KBM-7 (cell line): ENCODE results near the gene SPTBN1.
A peak's percentile ranks its signal among the peaks of the same experiment; 100 is the strongest.

Experiments
- DNase-seq: peaks from one replicate; pipeline ENCODE4 v3.0.0-alpha.2; 2015
- in situ Hi-C: fragments of 300-500 bp; cut with MboI; formaldehyde crosslinking; loops from 2 replicates; pipeline ENCODE4 v1.14.3; 2020; ENCODE audit warnings: low sequenced_read_pairs, low pct_unique_long_range_greater_than_20kb, mixed read lengths

The SPTBN1 gene

GRCh38 chr2:54540194-54540593 is 84.1 kb downstream of the SPTBN1 start:
- in situ Hi-C loops = no loop called here
- DNase-seq = no peak

DNA sequence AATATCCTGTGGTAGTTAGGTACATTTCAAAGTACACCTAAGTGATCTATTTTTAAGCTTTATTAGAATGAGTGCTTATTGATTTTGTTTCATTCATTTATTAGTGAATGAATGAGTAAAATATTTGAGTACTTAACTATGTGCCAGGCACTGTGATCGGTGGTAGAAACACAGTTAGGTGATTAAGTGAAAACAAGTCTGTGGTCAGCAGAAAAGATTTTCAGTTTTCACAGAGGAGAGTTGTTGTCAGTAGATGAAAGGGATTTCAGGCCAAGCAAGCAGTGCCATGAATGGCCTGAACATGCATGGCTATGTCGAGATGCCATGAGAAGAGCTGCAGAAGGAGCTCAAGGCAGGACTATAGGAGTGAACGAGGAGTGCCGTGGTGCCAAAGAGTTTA is 85.9 kb downstream of the SPTBN1 start:
- no peak for DNase-seq
- in situ Hi-C loops = no loop called here

DNA sequence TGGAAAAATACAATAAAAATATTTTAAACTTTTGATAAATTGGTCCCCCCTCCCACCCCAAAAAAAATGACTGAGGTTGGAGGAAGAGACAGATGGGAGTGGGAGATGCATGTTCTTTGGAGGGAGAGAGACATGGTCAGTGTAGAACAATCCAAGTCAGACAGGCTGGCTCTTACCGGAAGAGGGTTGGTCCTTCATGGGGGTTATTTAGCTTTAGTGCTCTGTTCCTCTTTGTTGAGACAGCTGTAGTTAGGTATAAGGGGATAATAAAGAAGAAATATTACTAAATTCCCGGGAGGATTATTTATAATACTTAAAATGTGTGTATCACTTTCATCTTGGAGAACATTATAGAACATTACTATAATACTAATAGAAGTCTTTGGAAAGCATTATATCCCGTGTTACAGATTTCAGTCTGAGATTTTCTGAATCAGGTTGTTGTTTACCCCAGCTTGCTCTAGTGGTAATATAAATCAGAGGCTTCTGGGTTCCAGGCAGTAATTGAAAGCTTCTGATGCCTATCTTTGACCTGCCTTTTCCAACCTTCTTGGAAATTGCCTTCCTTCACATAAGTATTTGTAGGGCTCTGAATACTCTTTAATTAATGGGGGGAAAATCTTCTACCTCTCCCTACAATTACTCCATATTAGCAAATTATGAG is 87.7 kb downstream of the SPTBN1 start:
- in situ Hi-C loops = no loop called here
- DNase-seq = no peak

GRCh38 chr2:54545702-54546450 is 89.7 kb downstream of the SPTBN1 start:
- no peak for DNase-seq
- in situ Hi-C loops = no loop called here

DNA sequence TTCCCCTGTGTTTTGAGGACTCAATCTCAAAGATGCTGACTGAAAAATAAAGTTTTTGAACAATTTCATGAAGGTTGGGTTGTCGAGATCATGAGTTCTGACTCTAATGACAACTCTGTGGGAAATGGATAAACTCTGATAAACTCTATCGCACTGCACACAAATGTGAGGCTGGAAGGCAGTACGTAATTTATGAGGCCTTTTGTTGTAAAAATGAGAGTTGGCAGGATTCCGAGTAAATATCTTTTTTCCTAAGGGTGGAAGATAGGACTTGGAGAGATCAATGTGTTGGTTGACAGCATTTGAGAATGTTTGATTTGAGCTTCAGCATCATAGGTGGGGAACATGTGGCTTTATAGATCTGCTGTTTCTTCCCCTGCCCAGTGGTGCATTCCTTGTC is 90.4 kb downstream of the SPTBN1 start:
- in situ Hi-C loops = no loop called here
- no peak for DNase-seq

- in situ Hi-C loops = no loop called here
- DNase-seq = no peak
These were observed 91.0 kb downstream of the SPTBN1 start for GRCh38 chr2:54546923-54547720.

DNA sequence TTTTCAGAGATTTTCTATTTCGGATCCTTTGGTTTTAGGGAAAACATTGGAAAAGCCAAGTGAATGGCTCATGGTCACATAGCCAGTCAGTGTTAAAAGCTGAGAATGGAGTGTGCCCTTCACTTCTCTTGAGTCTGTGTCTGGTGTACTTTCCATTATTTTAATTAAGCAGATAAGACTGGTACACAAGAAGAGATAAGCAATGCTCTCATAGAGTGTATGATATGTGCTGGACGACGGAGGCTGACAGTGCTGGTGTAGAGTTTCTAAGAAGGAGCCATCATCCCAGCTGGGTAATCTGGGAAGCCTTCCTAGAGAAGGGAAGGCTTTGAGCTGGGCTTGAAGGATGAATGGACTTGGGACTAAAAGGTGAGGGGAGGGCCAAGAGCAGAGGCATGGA is 93.3 kb downstream of the SPTBN1 start:
- in situ Hi-C loops = no loop called here
- no peak for DNase-seq

- in situ Hi-C loops = no loop called here
- DNase-seq = no peak
These were observed 93.9 kb downstream of the SPTBN1 start for GRCh38 chr2:54549917-54550518.

DNA sequence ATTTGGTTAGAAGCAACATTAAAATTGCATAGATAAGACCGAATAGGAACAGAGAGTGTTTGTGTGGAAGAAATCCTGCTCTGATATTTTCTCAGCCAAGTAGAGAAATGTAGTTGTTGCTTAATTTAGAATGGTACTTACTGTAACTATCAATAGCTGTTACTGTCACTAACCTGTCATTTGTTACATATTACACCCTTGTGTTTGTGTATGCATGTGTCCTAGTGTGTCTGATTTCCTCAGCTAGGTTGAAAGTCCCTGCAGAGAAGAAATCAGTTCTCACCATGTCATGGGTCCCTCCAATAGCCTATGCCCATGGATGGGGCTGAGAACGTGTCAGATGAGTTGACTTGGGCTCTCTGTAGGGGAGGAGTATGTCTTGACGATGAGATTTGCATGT is 94.4 kb downstream of the SPTBN1 start:
- in situ Hi-C loops = no loop called here
- no peak for DNase-seq

DNA sequence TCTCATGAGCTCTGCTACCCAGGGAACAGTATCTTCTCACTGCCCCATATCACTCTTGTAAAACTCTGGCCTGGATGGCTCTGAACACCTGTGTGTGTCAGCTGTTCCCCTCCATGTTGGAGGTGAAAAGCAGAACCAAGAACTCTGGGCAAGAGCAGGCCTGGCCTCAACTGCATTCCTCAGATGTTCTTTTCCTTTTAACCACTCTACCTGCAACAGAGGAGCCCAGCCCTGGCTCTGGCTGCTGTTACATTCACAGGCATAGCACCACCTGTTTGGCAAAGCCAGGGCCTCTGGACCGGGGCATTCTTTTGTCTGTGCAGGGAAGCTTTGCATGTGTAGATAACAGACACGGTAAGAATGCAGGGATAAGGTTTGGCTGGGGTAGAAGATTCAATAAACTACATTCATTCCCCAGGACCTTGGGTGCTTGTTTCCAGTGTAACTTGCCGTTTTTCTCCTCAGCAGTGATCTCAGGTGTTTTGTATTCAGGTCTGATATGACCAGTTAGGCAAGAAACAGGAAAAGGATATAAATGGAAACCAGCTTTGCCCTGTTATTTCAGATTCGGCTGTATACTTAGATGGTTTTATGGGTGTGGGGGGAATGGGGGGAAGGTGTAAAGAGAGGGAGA is 95.1 kb downstream of the SPTBN1 start:
- no peak for DNase-seq
- in situ Hi-C loops = no loop called here

DNA sequence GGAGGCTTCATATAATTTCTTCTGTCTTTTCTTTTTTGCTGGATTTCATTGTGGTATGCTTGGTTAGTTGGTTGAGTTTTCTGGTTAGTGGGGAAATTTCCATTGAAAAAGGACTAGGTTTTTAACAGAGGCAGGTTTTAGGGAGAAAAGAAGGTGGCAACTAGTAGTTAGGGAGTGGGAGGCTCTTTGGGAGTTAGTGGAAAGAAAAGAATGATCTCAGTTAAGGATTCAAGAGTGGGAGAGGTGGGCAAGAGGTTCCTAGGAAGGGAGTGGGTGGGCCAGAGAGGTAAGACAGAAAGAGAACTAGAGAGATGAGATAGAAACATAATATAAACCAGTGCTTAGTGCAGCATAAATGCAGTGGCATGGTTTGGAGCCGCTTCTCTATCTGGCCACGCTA is 96.9 kb downstream of the SPTBN1 start:
- in situ Hi-C loops = no loop called here
- no peak for DNase-seq

- no peak for DNase-seq
- in situ Hi-C loops = no loop called here
These were observed 97.6 kb downstream of the SPTBN1 start for GRCh38 chr2:54553775-54554174.

GRCh38 chr2:54555318-54555837 is 99.3 kb downstream of the SPTBN1 start:
- in situ Hi-C loops = no loop called here
- no peak for DNase-seq

GRCh38 chr2:54556621-54557121 is 100.5 kb downstream of the SPTBN1 start:
- in situ Hi-C loops = no loop called here
- no peak for DNase-seq

GRCh38 chr2:54557211-54557600 is 101.1 kb downstream of the SPTBN1 start:
- in situ Hi-C loops = no loop called here
- no peak for DNase-seq

GRCh38 chr2:54557601-54558187 is 101.6 kb downstream of the SPTBN1 start:
- DNase-seq = peak; percentile 68
- in situ Hi-C loops = no loop called here

- in situ Hi-C loops = no loop called here
These were observed 102.3 kb downstream of the SPTBN1 start for GRCh38 chr2:54558188-54559005.

DNA sequence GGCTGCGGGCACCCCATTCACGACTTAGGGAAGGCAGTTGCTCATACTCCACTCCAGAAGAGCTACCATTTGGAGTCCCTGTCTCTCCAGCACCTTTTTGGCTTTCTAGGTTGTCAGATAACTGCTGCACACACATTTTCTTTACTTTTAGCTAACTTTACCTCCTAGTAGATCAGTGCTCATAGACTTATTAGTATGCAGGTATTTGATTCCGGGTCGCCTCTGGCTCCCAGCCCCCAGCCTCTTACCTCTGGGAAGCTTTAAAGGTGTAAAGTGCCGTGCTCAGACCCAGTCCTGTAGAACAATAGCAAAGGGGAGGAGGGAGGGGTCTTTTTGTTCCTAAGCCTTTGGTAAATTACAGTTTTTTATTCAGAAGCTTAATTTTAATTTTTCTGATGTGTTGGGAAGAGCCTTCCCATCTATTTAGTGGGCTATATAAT is 102.9 kb downstream of the SPTBN1 start:
- DNase-seq = peak; percentile 57
- in situ Hi-C loops = no loop called here

More at GRCh38 chr2:54558188-54559005, 102.3 kb downstream of the SPTBN1 start:
- peak; percentile 85 for DNase-seq
